H1 (cell line): ENCODE data around the gene GLB1L3. TPM values are rescaled to one million over a fixed set of nuclear protein-coding genes. Genes with fewer than 3 reads are reported as not detected.

Source experiments
- ASH2L ChIP-seq: fragments of 200-600, 300-600 bp; sonication (generic); IDR thresholded peaks from one replicate; pipeline ENCODE4 v1.7.1; 2017; ENCODE audit warnings: low read length
- ATF3 ChIP-seq: IDR thresholded peaks from 2 replicates; pipeline ENCODE4 v1.6.1; 2011; ENCODE audit warnings: low read depth, mild to moderate bottlenecking, low read length; ENCODE audit not compliant: insufficient read depth
- CEBPB ChIP-seq: IDR thresholded peaks from 2 replicates; pipeline ENCODE4 v1.6.1; 2012; ENCODE audit warnings: low read depth, low read length
- EP300 ChIP-seq, 2 experiments: IDR thresholded peaks; 1 replicate in 1 of 2; 2 replicates in 1 of 2; pipeline ENCODE4 v1.6.1; 2011 to 2012; ENCODE audit warnings: low read depth in 2 of 2, low read length in 2 of 2, mild to moderate bottlenecking in 2 of 2, borderline replicate concordance in 1 of 2, inconsistent platforms in 1 of 2, moderate library complexity in 1 of 2
- RBBP5 ChIP-seq: IDR thresholded peaks from 2 replicates; pipeline ENCODE4 v1.7.1; 2012; ENCODE audit warnings: low read depth, mild to moderate bottlenecking, inconsistent platforms, low read length, moderate library complexity, borderline replicate concordance
- SIX5 ChIP-seq: IDR thresholded peaks from 2 replicates; pipeline ENCODE4 v1.6.1; 2011; ENCODE audit warnings: mild to moderate bottlenecking, low read depth, low read length
- TCF12 ChIP-seq: IDR thresholded peaks from 2 replicates; pipeline ENCODE4 v1.6.1; 2011; ENCODE audit warnings: low read depth, mild to moderate bottlenecking, low read length
- polyA plus RNA-seq, 7 experiments: library from polyadenylated mRNA; depleted of rRNA in 3 of 7; stranded (reverse) in 5 of 7; unstranded in 2 of 7; fragments of >200 nt in 5 of 7; fragments of 200-250 nt in 2 of 7; gene quantifications; 1 replicate in 5 of 7; 2 replicates in 1 of 7; 4 replicates in 1 of 7; pipeline versions ENCODE4 v1.2.1 to v1.2.3, GENCODE V29; 2011 to 2013; ENCODE audit warnings: missing spikeins in 2 of 7, mixed read lengths in 2 of 7
- total RNA-seq: library from RNA; stranded (reverse); fragmentation: NEBNext Ultra II Directional; extraction: Animal tissue kit (Norgen Biotek cat#: 25700); gene quantifications from 2 replicates; pipeline ENCODE4 v1.2.1, GENCODE V29; 2021

The GLB1L3 gene
- total and polyA plus RNA-seq, 2 of the 8 experiments (the other 6 are each of a cell fraction or from before 2014, with no cell fraction given), result 14.9 to 33.2 TPM

GRCh38 chr11:134287561-134287960 lies 11.4 kb downstream of the GLB1L3 start (continued):
- TF ChIP-seq SIX5 (no peak), RBBP5 (no peak), EP300 (IDR thresholded peaks at IDR 0.05; ENCODE audit: borderline replicate concordance in 1 of 2, low read depth in 2 of 2, low read length in 2 of 2) (no peak), ATF3 (no peak), CEBPB (no peak), ASH2L (no peak), TCF12 (no peak)
